Fibroblast of lung (primary cell): ENCODE results near the gene SLK. TPM values are rescaled to one million over a fixed set of nuclear protein-coding genes. Genes with fewer than 3 reads are reported as not detected.

Source experiments
- DNase-seq, 2 donors: peaks; one replicate each; pipeline versions ENCODE4 v3.0.0 to v3.0.0-alpha.2; 2010; ENCODE audit warnings: low read depth in 2 of 2
- H2AFZ ChIP-seq: 2 replicates; pipeline ENCODE4 v1.5.1; 2012; ENCODE audit warnings: low read length, control low read depth, inconsistent platforms
- H3K27ac ChIP-seq: 2 replicates; pipeline ENCODE4 v1.5.1; 2011; ENCODE audit warnings: low read length, control low read depth; ENCODE audit not compliant: insufficient read depth
- H3K27me3 ChIP-seq: 2 replicates; pipeline ENCODE4 v1.5.1; 2011; ENCODE audit warnings: mild to moderate bottlenecking, low read length; ENCODE audit not compliant: control insufficient read depth, insufficient read depth
- H3K36me3 ChIP-seq: 2 replicates; pipeline ENCODE4 v1.5.1; 2011; ENCODE audit warnings: low read length; ENCODE audit not compliant: control insufficient read depth, insufficient read depth
- H3K4me1 ChIP-seq: 2 replicates; pipeline ENCODE4 v1.5.1; 2011; ENCODE audit warnings: low read length; ENCODE audit not compliant: control insufficient read depth, insufficient read depth; ENCODE audit errors: extremely low read depth
- H3K4me2 ChIP-seq: 2 replicates; pipeline ENCODE4 v1.5.1; 2011; ENCODE audit warnings: low read length, control low read depth; ENCODE audit not compliant: insufficient read depth; ENCODE audit errors: extremely low read depth
- H3K4me3 ChIP-seq, 4 experiments: fragments of 200-600 bp in 1 of 4; sonication (generic) in 1 of 4; replicated peaks in 1 of 4; 2 replicates each; pipeline ENCODE4 v1.5.1; 2011 to 2016; ENCODE audit warnings: low read length in 4 of 4, low read depth in 3 of 4, mild to moderate bottlenecking in 3 of 4, control low read depth in 2 of 4, inconsistent platforms in 1 of 4, mixed read lengths in 1 of 4; ENCODE audit not compliant: insufficient read depth in 1 of 4; ENCODE audit errors: control extremely low read depth in 1 of 4
- H3K79me2 ChIP-seq: 2 replicates; pipeline ENCODE4 v1.5.1; 2012; ENCODE audit warnings: mild to moderate bottlenecking, low read length, inconsistent platforms; ENCODE audit not compliant: control insufficient read depth, insufficient read depth
- H3K9ac ChIP-seq: 2 replicates; pipeline ENCODE4 v1.5.1; 2011; ENCODE audit warnings: mild to moderate bottlenecking, low read length, control low read depth; ENCODE audit not compliant: insufficient read depth
- H3K9me3 ChIP-seq: 2 replicates; pipeline ENCODE4 v1.5.1; 2012; ENCODE audit warnings: low read depth, low read length; ENCODE audit not compliant: control insufficient read depth, insufficient read depth
- H4K20me1 ChIP-seq: 2 replicates; pipeline ENCODE4 v1.5.1; 2011; ENCODE audit warnings: low read length; ENCODE audit not compliant: control insufficient read depth, insufficient read depth; ENCODE audit errors: extremely low read depth
- CTCF ChIP-seq, 2 donors: IDR thresholded peaks in 1 of 2; conservative IDR thresholded peaks in 1 of 2; 1 replicate in 1 of 2; 2 replicates in 1 of 2; pipeline ENCODE4 v1.5.1; 2011 to 2012; ENCODE audit warnings: low read length in 2 of 2, control low read depth in 1 of 2, inconsistent platforms in 1 of 2, low read depth in 1 of 2, mild to moderate bottlenecking in 1 of 2
- EZH2 ChIP-seq: IDR thresholded peaks from 2 replicates; pipeline ENCODE4 v1.5.1; 2012; ENCODE audit warnings: low read length, control low read depth, mild to moderate bottlenecking; ENCODE audit errors: missing control alignments
- polyA plus RNA-seq, 2 donors: library from polyadenylated mRNA; depleted of rRNA in 1 of 2; stranded (reverse) in 1 of 2; unstranded in 1 of 2; fragments of >200 nt; gene quantifications; 2 replicates each; pipeline ENCODE4 v1.2.1, GENCODE V29; 2011 to 2012; ENCODE audit warnings: missing spikeins in 1 of 2
- total RNA-seq: library from RNA; depleted of rRNA; stranded (reverse); fragments of >200 nt; gene quantifications from 2 replicates; pipeline ENCODE4 v1.2.1, GENCODE V29; 2014

SLK gene
- total and polyA plus RNA-seq, 2 donors (not counting 1 experiment from before 2014, with no cell fraction given) = 18.2 to 63.1 TPM

GRCh38 chr10:104013489-104013888 lies 46.5 kb downstream of the SLK start:
- Histone ChIP-seq H3K79me2 (no peaks in the 10 kb centered on the region), H3K4me2 (no peak overlapping the region), H3K9ac (no peak overlapping the region), H3K27ac (no peak overlapping the region), H3K4me1 (no peaks in the 10 kb centered on the region), H3K27me3 (no peaks in the 10 kb centered on the region), H2AFZ (no peak overlapping the region), H3K4me3 (no peak overlapping the region), H3K36me3 (no peaks in the 10 kb centered on the region), H3K9me3 (no peaks in the 10 kb centered on the region), H4K20me1 (no peaks in the 10 kb centered on the region)
- TF ChIP-seq CTCF (conservative IDR thresholded peaks at IDR 0.05 in 1 of 2, IDR thresholded peaks at IDR 0.05 in 1 of 2; ENCODE audit: low read depth in 1 of 2, low read length in 2 of 2) = no peak
- no peak for TF ChIP-seq EZH2
- no peak for DNase-seq

- no peak overlapping the region for H3K4me2 ChIP-seq
- no peaks in the 10 kb centered on the region for H3K27me3 ChIP-seq
- H4K20me1 ChIP-seq = no peaks in the 10 kb centered on the region
- H3K79me2 ChIP-seq = no peaks in the 10 kb centered on the region
- no peaks in the 10 kb centered on the region for H3K9me3 ChIP-seq
- no peak overlapping the region for H3K27ac ChIP-seq
- no peaks in the 10 kb centered on the region for H3K4me1 ChIP-seq
- no peak overlapping the region for H3K9ac ChIP-seq
- no peak overlapping the region for H2AFZ ChIP-seq
- H3K36me3 ChIP-seq = no peaks in the 10 kb centered on the region
- no peak overlapping the region for H3K4me3 ChIP-seq
- DNase-seq = no peak
- no peak for TF ChIP-seq CTCF (conservative IDR thresholded peaks at IDR 0.05 in 1 of 2, IDR thresholded peaks at IDR 0.05 in 1 of 2; ENCODE audit: low read depth in 1 of 2, low read length in 2 of 2)
- TF ChIP-seq EZH2 = no peak
These were observed 47.2 kb downstream of the SLK start for GRCh38 chr10:104014176-104014575.

GRCh38 chr10:104016661-104017060 lies 49.7 kb downstream of the SLK start:
- H3K27me3 ChIP-seq = no peaks in the 10 kb centered on the region
- H3K79me2 ChIP-seq = no peaks in the 10 kb centered on the region
- no peak overlapping the region for H3K4me3 ChIP-seq
- no peaks in the 10 kb centered on the region for H3K9me3 ChIP-seq
- H4K20me1 ChIP-seq = no peaks in the 10 kb centered on the region
- peaks cover 3% of the 10 kb centered on the region for H3K36me3 ChIP-seq
- no peak overlapping the region for H2AFZ ChIP-seq
- H3K9ac ChIP-seq = no peak overlapping the region
- no peak overlapping the region for H3K27ac ChIP-seq
- no peak for DNase-seq
- no peaks in the 10 kb centered on the region for H3K4me1 ChIP-seq
- TF ChIP-seq EZH2 (no peak), CTCF (conservative IDR thresholded peaks at IDR 0.05 in 1 of 2, IDR thresholded peaks at IDR 0.05 in 1 of 2; ENCODE audit: low read depth in 1 of 2, low read length in 2 of 2) (no peak)
- H3K4me2 ChIP-seq = no peak overlapping the region
